Measurements from ENCODE around the gene HOXA3. TPM values are rescaled to one million over a fixed set of nuclear protein-coding genes. Genes with fewer than 3 reads are reported as not detected.

Gene HOXA3
- total RNA-seq, 1 donor from 2014 or later = not detected

DNA sequence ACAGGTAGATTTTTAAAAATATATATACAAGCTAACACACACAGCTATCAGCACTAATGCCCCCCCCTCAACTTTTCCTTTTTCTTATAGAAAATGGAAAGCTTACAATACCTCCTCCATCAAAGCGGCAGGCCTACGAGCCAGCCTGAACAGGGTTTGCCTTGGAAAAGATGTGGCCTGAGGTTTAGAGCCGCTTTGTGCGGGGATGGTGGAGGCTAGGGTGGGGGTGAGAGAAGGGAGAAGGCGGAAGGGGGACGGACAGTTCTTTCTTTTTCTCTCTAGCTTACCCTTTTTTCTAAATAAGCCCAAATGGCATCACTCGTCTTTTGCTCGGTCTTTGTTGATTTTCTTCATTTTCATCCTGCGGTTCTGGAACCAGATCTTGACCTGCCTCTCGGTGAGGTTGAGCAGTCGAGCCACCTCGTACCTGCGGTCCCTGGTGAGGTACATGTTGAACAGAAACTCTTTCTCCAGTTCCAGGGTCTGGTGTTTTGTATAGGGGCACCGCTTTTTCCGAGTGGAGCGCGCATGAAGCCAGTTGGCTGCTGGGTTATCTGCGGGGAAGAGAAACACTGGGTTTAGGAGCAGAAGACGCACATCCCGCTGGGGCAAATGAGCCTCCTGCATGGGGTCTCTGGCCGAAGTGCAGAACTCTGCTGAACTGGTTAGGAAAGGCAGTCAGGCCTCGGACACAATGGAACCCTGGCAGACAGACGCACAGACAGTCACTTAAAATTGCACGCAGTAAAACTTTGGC is 11.1 kb upstream of the HOXA3 start:
- H3K4me1 ChIP-seq = no peaks in the 10 kb centered on the region
- Mint-ChIP-seq H3K27me3 (ENCODE audit: insufficient read depth, low read depth) (peaks cover 90% of the 10 kb centered on the region), H3K27ac (no peak overlapping the region), H3K4me3 (no peak overlapping the region), H3K9me3 (peaks cover 3% of the 10 kb centered on the region), H3K36me3 (no peaks in the 10 kb centered on the region), H3K4me1 (no peaks in the 10 kb centered on the region)
- H3K4me3 ChIP-seq = no peak overlapping the region
- H3K27ac ChIP-seq = no peak overlapping the region
- no peaks in the 10 kb centered on the region for H3K79me2 ChIP-seq (ENCODE audit: low read depth)
- no peak overlapping the region for H3K9ac ChIP-seq
- H3F3A ChIP-seq (ENCODE audit: low read depth) = no peaks in the 10 kb centered on the region
- peaks cover 100% of the 10 kb centered on the region for H3K27me3 ChIP-seq
- TF ChIP-seq EZH2 (IDR thresholded peaks at IDR 0.05) (peak; percentile 35), CTCF (IDR thresholded peaks at IDR 0.05) (no peak), EZH2phosphoT487 (IDR thresholded peaks at IDR 0.05) (peak; percentile 53)
- no peaks in the 10 kb centered on the region for H3K36me3 ChIP-seq
- no peaks in the 10 kb centered on the region for H3K9me3 ChIP-seq (ENCODE audit: low read depth)
- no peak overlapping the region for H2AFZ ChIP-seq (replicated peaks)
- H4K20me1 ChIP-seq (ENCODE audit: low read depth) = peaks cover 55% of the 10 kb centered on the region
- H3K4me2 ChIP-seq = no peak overlapping the region
- no peak for DNase-seq (ENCODE audit: low spot score)

DNA sequence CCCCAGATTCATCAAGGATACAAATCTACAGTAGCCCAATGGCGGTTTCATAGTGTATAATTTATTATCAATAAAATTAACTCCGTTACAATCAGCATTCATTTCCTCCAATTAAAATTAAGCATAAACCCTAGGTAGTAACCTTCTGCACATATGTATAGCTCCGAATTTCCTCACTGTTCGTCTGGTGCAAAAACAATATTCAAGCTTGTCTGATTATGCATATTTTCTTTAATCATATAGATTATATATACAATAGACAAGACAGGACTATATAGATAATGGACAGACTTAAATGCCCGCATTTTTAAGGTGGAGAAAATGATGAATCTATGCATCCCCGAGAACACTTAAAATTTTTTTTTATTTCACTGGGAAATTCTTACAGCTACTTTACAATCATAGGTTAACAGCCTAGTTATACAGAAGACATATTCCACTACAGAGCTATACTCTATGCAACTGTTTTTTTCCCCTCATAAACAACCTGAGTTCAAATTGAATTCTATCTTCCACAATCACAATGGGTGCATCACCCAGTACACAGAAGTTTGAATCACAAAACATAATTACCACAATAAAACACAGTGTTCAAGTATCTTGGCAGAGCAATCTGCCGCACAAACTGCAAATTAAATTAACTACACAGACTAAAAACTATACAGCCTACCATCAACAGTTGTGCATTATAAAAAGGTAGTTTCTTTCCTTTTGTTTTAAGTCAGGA is 10.3 kb upstream of the HOXA3 start:
- no peak overlapping the region for H3K27ac Mint-ChIP-seq
- H3K79me2 ChIP-seq (ENCODE audit: low read depth) = no peaks in the 10 kb centered on the region

More for the DNA sequence above, 10.3 kb upstream of the HOXA3 start:
- no peak overlapping the region for H3K4me3 ChIP-seq
- Mint-ChIP-seq H3K36me3 (peaks cover 2% of the 10 kb centered on the region), H3K27me3 (ENCODE audit: insufficient read depth, low read depth) (peaks cover 90% of the 10 kb centered on the region), H3K4me1 (no peaks in the 10 kb centered on the region), H3K9me3 (peaks cover 9% of the 10 kb centered on the region), H3K4me3 (no peak overlapping the region)
- no peaks in the 10 kb centered on the region for H3F3A ChIP-seq (ENCODE audit: low read depth)
- no peaks in the 10 kb centered on the region for H3K4me1 ChIP-seq
- H3K9me3 ChIP-seq (ENCODE audit: low read depth) = no peaks in the 10 kb centered on the region
- peaks cover 100% of the 10 kb centered on the region for H3K27me3 ChIP-seq
- no peak overlapping the region for H3K4me2 ChIP-seq
- no peaks in the 10 kb centered on the region for H3K36me3 ChIP-seq
- no peak for DNase-seq (ENCODE audit: low spot score)
- no peak overlapping the region for H3K27ac ChIP-seq
- no peak overlapping the region for H3K9ac ChIP-seq
- H2AFZ ChIP-seq (replicated peaks) = no peak overlapping the region
- peaks cover 55% of the 10 kb centered on the region for H4K20me1 ChIP-seq (ENCODE audit: low read depth)
- TF ChIP-seq EZH2phosphoT487 (IDR thresholded peaks at IDR 0.05) = peak; percentile 40
- no peak for TF ChIP-seq CTCF (IDR thresholded peaks at IDR 0.05)
- peak; percentile 34 for TF ChIP-seq EZH2 (IDR thresholded peaks at IDR 0.05)

All from neural progenitor cell (in vitro differentiated cells).